ENCODE measurements around the gene ELOF1. TPM values are rescaled to one million over a fixed set of nuclear protein-coding genes. Genes with fewer than 3 reads are reported as not detected.

Gene ELOF1
- polyA plus RNA-seq, 3 donors, result 48.5 to 95.5 (median 77.5) TPM

GRCh38 chr19:11528551-11529341 lies 30.3 kb downstream of the ELOF1 start, which contains the start of gene ECSIT:
Gene ECSIT (minus strand): TSS chr19:11529134. CDS start chr19:11519170, 9,964 bp downstream.
- no peaks in the 10 kb centered on the region for H4K20me1 ChIP-seq (ENCODE audit: insufficient read depth, low read length)
- peak within 1 kb of the TSS; percentile 80 for H3K4me2 ChIP-seq (replicated peaks; ENCODE audit: extremely low read depth, low read length, poor library complexity, severe bottlenecking)
- peaks cover 14 to 17% of the 10 kb centered on the region in 2 donors for H3K4me1 ChIP-seq (ENCODE audit: control insufficient read depth in 1 of 2, insufficient read depth in 2 of 2, low read length in 2 of 2)
- no peaks in the 10 kb centered on the region for H3K9me3 ChIP-seq (replicated peaks in 1 of 2; ENCODE audit: control insufficient read depth in 1 of 2, insufficient read depth in 1 of 2, low read length in 2 of 2)
- peak within 1 kb of the TSS; percentile 92 for H2AFZ ChIP-seq (ENCODE audit: insufficient read depth, low read depth, low read length, poor library complexity, severe bottlenecking)
- H3K36me3 ChIP-seq (replicated peaks in 1 of 2; ENCODE audit: control insufficient read depth in 1 of 2, insufficient read depth in 2 of 2, low read length in 2 of 2), result peaks cover 2 to 7% of the 10 kb centered on the region in 2 donors
- H3K27ac ChIP-seq (ENCODE audit: low read depth in 1 of 2, low read length in 2 of 2), result peak within 1 kb of the TSS; percentile 63 to 81
- H3K9me3 Mint-ChIP-seq, result peaks cover 0 to 5% (median 0%) of the 10 kb centered on the region in 7 donors
- H3K27ac Mint-ChIP-seq, result peak within 1 kb of the TSS; percentile 93 to 97 (median 95)
- H3K4me3 Mint-ChIP-seq, result peak within 1 kb of the TSS; percentile 95 to 98
- no peak for TF ChIP-seq CTCF (IDR thresholded peaks at IDR 0.05)
- intact Hi-C loops (cut with micrococcal nuclease), result loop anchor here in 1 of 2 donors (1.0 to 5.0 kb wide), 2 partner anchors 23 to 54 kb away; partner anchors contain the start of gene ZNF653
- peaks cover 8 to 15% of the 10 kb centered on the region in 2 donors for H3K36me3 Mint-ChIP-seq
- H3K27me3 Mint-ChIP-seq (ENCODE audit: low read depth in 3 of 3), result no peaks in the 10 kb centered on the region
- no peaks in the 10 kb centered on the region for H3K27me3 ChIP-seq (ENCODE audit: control insufficient read depth in 2 of 2, insufficient read depth in 2 of 2, low read length in 2 of 2)
- peak within 1 kb of the TSS; percentile 52 to 87 (median 60) for H3K4me3 ChIP-seq (replicated peaks in 1 of 3; ENCODE audit: low read depth in 2 of 3, low read length in 3 of 3)
- under 1% methylated on average over 47 of the region's 47 CpGs for WGBS (ENCODE audit: insufficient coverage)
- H3K79me2 ChIP-seq (ENCODE audit: insufficient read depth, low read length), result peaks cover 22% of the 10 kb centered on the region
- peak within 1 kb of the TSS; percentile 68 for H3K9ac ChIP-seq (ENCODE audit: insufficient read depth, low read length, poor library complexity, severe bottlenecking)
- DNase-seq, result peak; percentile 97 to 99 (median 98)
- peaks cover 10% of the 10 kb centered on the region for H3K4me1 Mint-ChIP-seq

DNA sequence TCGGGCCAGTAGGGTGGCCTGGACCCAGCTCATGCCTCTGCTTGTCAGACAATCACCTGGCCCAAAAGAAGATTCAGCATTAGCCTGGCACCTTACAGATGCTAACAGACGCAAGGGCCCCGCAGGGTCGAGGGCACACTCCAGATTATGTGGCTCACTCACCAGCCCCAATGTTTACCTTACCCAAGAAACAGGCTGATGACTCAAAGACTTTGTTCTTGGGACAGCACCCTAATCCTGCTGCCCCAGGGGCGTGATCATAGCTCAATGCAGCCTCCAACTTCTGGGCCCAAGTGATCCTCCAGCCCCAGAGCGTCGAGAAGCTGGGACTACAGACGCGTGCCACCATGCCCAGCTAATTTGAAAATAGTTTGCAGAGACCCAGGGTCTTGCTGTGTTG lies 39.9 kb downstream of the ELOF1 start:
- intact Hi-C loops (cut with micrococcal nuclease), result no loop called here
- no peak overlapping the region for H3K27ac ChIP-seq (ENCODE audit: low read depth in 1 of 2, low read length in 2 of 2)
- no peaks in the 10 kb centered on the region for H4K20me1 ChIP-seq (ENCODE audit: insufficient read depth, low read length)
- no peak for DNase-seq
- H3K9ac ChIP-seq (ENCODE audit: insufficient read depth, low read length, poor library complexity, severe bottlenecking), result no peak overlapping the region
- no peaks in the 10 kb centered on the region for H3K4me1 ChIP-seq (ENCODE audit: control insufficient read depth in 1 of 2, insufficient read depth in 2 of 2, low read length in 2 of 2)
- H3K4me3 Mint-ChIP-seq, result no peak overlapping the region
- no peak overlapping the region for H3K4me2 ChIP-seq (replicated peaks; ENCODE audit: extremely low read depth, low read length, poor library complexity, severe bottlenecking)
- H3K36me3 ChIP-seq (replicated peaks in 1 of 2; ENCODE audit: control insufficient read depth in 1 of 2, insufficient read depth in 2 of 2, low read length in 2 of 2), result peaks cover 24 to 59% of the 10 kb centered on the region in 2 donors
- H3K9me3 ChIP-seq (replicated peaks in 1 of 2; ENCODE audit: control insufficient read depth in 1 of 2, insufficient read depth in 1 of 2, low read length in 2 of 2), result no peaks in the 10 kb centered on the region
- peaks cover 34 to 68% of the 10 kb centered on the region in 2 donors for H3K36me3 Mint-ChIP-seq
- H2AFZ ChIP-seq (ENCODE audit: insufficient read depth, low read depth, low read length, poor library complexity, severe bottlenecking), result no peak overlapping the region
- no peaks in the 10 kb centered on the region for H3K4me1 Mint-ChIP-seq
- no peak for TF ChIP-seq CTCF (IDR thresholded peaks at IDR 0.05)
- H3K27me3 Mint-ChIP-seq (ENCODE audit: low read depth in 3 of 3), result peaks cover 0 to 6% (median 1%) of the 10 kb centered on the region in 3 donors
- H3K27ac Mint-ChIP-seq, result no peak overlapping the region
- WGBS (ENCODE audit: insufficient coverage), result 98% methylated on average over 9 of the region's 9 CpGs
- H3K79me2 ChIP-seq (ENCODE audit: insufficient read depth, low read length), result peaks cover 3% of the 10 kb centered on the region
- no peak overlapping the region for H3K4me3 ChIP-seq (replicated peaks in 1 of 3; ENCODE audit: low read depth in 2 of 3, low read length in 3 of 3)
- no peaks in the 10 kb centered on the region for H3K9me3 Mint-ChIP-seq
- H3K27me3 ChIP-seq (ENCODE audit: control insufficient read depth in 2 of 2, insufficient read depth in 2 of 2, low read length in 2 of 2), result no peaks in the 10 kb centered on the region

All from CD14-positive monocyte (primary cell).